Heart left ventricle (tissue), 13 donors: Measurements from ENCODE around the gene WNT8A.

ENCODE experiments used
- CTCF ChIP-seq, 12 donors: fragments of 200-600 bp; sonication (generic) in 4 of 12; IDR thresholded peaks; one replicate each; pipeline versions ENCODE4 v1.5.0 to v1.8.0; 2018 to 2022; ENCODE audit warnings: antibody characterized with exemption in 12 of 12, mild to moderate bottlenecking in 5 of 12
- POLR2A ChIP-seq, 2 donors: fragments of 450-650 bp; IDR thresholded peaks; one replicate each; pipeline ENCODE4 v1.6.1; 2017; ENCODE audit warnings: antibody characterized with exemption in 2 of 2, mild to moderate bottlenecking in 2 of 2, moderate library complexity in 2 of 2
- donor health status: ischemic (EF 13 %, LVEDD 7.1; RV severe dilation, severe dysfunction).
- donor health status: DM: no; HTN: yes; CAD: no.
- donor health status: DM: no; HTN: no; CAD: no.
- donor health status: ischemic (EF 25% LVEDD 6.9; RV normal size, moderate dysfunction).
- donor health status: ischemic (EF 25% LVEDD 5.7; RV mildly dilated, moderate dysfunction).
- donor health status: ischemic (EF 35%, LVEDD 5.7; RV mildly dilated, moderate dysfunction).
- donor health status: nonischemic (EF 11% LVEDD 7.7; RV severe dilation, severe dysfunction).
- donor health status: DM: yes; HTN: yes; CAD: no.
- donor health status: PGD.
- donor health status: ischemic (EF 29% LVEDD 5.4; RV normal size, mild dysfunction).
- donor health status: nonischemic (EF 23%, LVEDD 6.1; RV moderate dilation, normal function).

DNA sequence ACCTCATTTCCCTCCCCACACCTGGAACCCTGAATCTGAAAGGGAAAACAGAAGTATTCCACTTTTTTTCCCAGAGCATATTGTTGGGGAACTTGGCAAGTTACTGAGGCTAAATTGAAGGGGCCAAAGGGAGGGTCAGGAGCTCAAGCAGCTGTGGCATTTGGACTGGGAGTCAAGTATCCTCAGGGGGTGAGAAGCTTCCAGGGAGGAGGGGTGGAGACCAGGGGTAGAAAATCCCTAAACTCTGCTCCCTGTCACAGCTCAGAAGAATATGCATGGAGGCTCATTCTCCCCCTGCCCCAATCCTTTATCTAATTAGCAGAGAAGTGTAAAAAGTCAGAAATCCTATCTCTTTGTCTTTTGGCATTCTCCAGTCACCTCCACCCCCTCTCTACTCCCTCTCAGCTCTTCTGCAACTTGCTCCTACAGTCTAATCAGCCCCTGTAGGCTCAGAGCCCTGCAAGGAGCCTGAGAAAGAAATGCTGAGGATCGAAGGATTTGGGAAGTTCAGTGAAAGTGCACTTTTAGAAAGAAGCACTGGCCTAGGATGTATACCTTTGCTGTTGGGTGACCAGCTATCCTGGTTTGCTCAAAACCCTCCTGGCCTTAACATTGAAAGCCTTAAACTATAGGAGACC is 5.7 kb upstream of the WNT8A start:
- no peak for TF ChIP-seq CTCF (IDR thresholded peaks at IDR 0.05)
- no peak for TF ChIP-seq POLR2A (IDR thresholded peaks at IDR 0.05)
